Right cardiac atrium (tissue), 5 donors: ENCODE results near the gene PLA2G5. TPM values are rescaled to one million over a fixed set of nuclear protein-coding genes. Genes with fewer than 3 reads are reported as not detected.
"Not testable (repeated sequence)": the region's sequence is repeated elsewhere in the genome, so short reads cannot be mapped to it uniquely, and the experiment has no call there.

Experiments
- ATAC-seq, 2 donors: fragments of 200-7000 bp; cut with Tn5 transposase; one replicate each; pipeline versions ENCODE4 v1.8.0 to v1.9.1; 2020; ENCODE audit warnings: moderate library complexity in 2 of 2, mild to moderate bottlenecking in 1 of 2
- DNase-seq, 3 donors: peaks; one replicate each; pipeline ENCODE4 v3.0.0-alpha.2; 2020
- H3K27ac ChIP-seq: one replicate; pipeline ENCODE4 v1.5.1; 2013; ENCODE audit warnings: mild to moderate bottlenecking, low read length, control low read depth, moderate library complexity
- H3K27me3 ChIP-seq: one replicate; pipeline ENCODE4 v1.6.1; 2013; ENCODE audit not compliant: control insufficient read depth, insufficient read depth
- H3K4me1 ChIP-seq: one replicate; pipeline ENCODE4 v1.6.1; 2013; ENCODE audit warnings: low read length; ENCODE audit not compliant: control insufficient read depth, insufficient read depth
- H3K4me3 ChIP-seq: one replicate; pipeline ENCODE4 v1.5.1; 2013; ENCODE audit warnings: low read length, control low read depth
- H3K9me3 ChIP-seq: one replicate; pipeline ENCODE4 v1.6.1; 2013; ENCODE audit warnings: low read length; ENCODE audit not compliant: control insufficient read depth
- WGBS: extraction: QIAGEN DNeasy Blood & Tissue Kit; methylation state at CpG from one replicate; pipeline ENCODE4 v1.1.7; 2013; 5-methylcytosine and 5-hydroxymethylcytosine counted together
- intact Hi-C, 4 donors: fragments of 100-400 bp; cut with DNase I; formaldehyde crosslinking; loops; one replicate each; pipeline versions ENCODE4 v1.11.0 to v1.14.0; 2022 to 2023
- polyA plus RNA-seq: library from polyadenylated mRNA; stranded (reverse); fragments of 200-250 nt; gene quantifications from one replicate; pipeline ENCODE4 v1.2.3, GENCODE V29; 2013
- total RNA-seq, 4 donors: library from RNA; stranded (reverse); fragmentation: NEBNext Ultra II Directional; extraction: Animal tissue kit (Norgen Biotek cat#: 25700); gene quantifications; one replicate each; pipeline ENCODE4 v1.2.1, GENCODE V29; 2021
- donor health status: healthy with polysubstance abuse.
- donor health status: DM: no; HTN: yes; CAD: no.
- donor health status: DM: no; HTN: no; CAD: no.
- donor health status: DM: no; HTN: yes; CAD: no; lungs with severe emphysema.
- donor health status: DM: yes; HTN: yes; CAD: no.

The PLA2G5 gene
- total and polyA plus RNA-seq, 5 donors: 91.6 to 165 (median 103) TPM

DNA sequence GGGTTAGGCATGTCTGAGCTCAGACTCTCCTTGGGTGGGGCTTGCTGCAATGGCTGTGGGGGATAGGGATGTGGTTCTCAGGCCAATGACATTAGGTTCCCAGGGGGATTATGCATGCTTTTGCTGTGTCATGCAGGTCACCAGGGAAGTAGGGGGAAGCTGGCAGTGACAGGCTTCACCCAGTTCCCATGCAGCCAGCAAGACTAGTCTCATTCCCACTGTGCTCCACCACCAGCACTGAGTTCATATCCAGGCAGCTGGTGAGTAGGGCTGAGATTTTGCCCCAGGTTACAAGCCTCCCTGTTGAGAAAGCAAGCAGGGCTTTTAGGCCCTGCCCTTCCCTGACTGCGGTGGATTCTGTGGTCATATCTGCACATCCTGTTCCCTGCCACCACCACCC is 32.1 kb upstream of the PLA2G5 start:
- Histone ChIP-seq H3K27ac (peak overlapping the region; percentile 28), H3K9me3 (peaks cover 2% of the 10 kb centered on the region), H3K27me3 (no peaks in the 10 kb centered on the region), H3K4me1 (peaks cover 4% of the 10 kb centered on the region), H3K4me3 (no peak overlapping the region)
- intact Hi-C loops: no loop called here
- WGBS: 65% methylated on average over 1 of the region's 1 CpG
- DNase-seq (no peak), ATAC-seq (peak; percentile 16 to 25)

DNA sequence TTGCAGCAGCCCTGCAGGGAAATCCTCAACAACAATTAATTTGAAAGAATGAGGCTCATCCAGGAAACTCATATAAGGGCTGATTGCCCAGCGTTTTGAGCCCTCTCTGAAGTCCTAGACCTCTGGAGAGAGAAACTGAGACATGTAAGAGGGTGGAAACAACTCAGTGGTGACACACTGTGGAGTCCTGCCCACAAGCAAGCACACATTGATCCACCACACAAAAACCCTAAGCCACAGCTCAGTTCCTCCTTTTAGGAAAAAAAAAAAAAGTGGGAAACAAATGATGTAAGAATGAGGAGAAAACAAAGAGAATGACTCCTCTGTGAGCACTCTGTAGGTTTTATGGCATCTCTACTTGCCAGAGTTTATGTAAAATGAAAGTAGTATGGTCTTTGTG is 22.9 kb upstream of the PLA2G5 start:
- Histone ChIP-seq H3K27me3 (no peaks in the 10 kb centered on the region), H3K4me1 (peaks cover 4% of the 10 kb centered on the region), H3K9me3 (no peaks in the 10 kb centered on the region), H3K27ac (no peak overlapping the region), H3K4me3 (no peak overlapping the region)
- WGBS: 36% methylated on average over 1 of the region's 1 CpG
- DNase-seq (peak in 1 of 3 donors; percentile 59), ATAC-seq (peak; percentile 16 to 64)
- intact Hi-C loops: no loop called here

DNA sequence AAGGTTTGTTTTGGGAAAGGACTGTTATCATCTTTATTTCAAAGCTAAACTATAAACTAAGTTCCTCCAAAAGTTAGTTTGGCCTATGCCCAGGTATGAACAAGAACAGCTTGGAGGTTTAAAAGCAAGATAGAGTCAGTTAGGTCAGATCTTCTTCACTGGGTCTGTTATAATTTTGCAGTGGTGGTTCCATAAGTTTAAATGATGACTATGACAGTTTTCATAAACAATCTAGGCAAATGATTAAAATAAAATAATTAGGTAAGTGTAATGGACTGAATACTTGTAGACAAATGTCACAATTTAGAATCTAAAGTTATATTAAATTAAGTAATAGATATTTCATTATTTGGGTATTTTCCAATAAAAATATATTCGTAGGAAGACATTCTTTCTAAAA is 21.4 kb upstream of the PLA2G5 start:
- 48% methylated on average over 1 of the region's 1 CpG for WGBS
- H3K27ac ChIP-seq: no peak overlapping the region

DNA sequence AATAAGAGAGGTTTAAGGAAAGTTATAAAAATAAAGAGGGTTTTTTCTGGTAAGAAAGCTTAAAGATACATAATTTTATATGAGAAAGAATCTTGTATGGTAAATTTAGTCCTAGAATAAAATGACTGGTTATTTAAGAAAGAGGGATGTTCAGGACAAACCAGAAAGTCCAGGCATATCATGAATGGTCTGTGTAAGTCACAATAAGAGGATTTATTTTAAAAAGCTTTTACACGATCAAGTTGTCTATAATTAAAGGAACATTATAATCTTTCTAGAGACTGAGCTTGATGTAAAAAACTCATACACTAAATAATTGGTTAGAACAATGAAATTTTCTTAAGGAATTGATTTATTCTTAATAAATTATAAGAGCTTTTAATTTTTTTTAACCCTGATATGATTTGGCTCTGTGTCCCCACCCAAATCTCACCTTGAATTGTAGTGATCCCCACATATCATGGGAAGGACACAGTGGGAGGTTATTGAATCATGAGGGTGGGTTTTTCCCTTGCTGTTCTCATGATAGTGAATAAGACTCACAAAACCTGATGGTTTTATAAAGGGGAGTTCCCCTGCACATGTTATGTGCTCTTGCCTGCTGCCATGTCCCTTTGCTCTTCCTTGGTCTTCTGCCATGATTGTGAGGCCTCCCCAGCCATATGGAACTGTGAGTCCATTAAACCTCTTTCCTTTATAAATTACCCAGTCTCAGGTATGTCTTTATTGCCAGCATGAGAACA is 20.8 kb upstream of the PLA2G5 start:
- H3K9me3 ChIP-seq, ATAC-seq, intact Hi-C loops, H3K27ac ChIP-seq, H3K4me3 ChIP-seq, H3K4me1 ChIP-seq, DNase-seq, H3K27me3 ChIP-seq: not testable (repeated sequence)
- 77% methylated on average over 1 of the region's 1 CpG for WGBS

More for the DNA sequence above, 21.4 kb upstream of the PLA2G5 start:
- intact Hi-C loops: no loop called here
- no peak for ATAC-seq
- H3K9me3 ChIP-seq: no peaks in the 10 kb centered on the region
- DNase-seq: no peak
- H3K4me3 ChIP-seq: no peak overlapping the region
- peaks cover 6% of the 10 kb centered on the region for H3K4me1 ChIP-seq
- H3K27me3 ChIP-seq: no peaks in the 10 kb centered on the region

DNA sequence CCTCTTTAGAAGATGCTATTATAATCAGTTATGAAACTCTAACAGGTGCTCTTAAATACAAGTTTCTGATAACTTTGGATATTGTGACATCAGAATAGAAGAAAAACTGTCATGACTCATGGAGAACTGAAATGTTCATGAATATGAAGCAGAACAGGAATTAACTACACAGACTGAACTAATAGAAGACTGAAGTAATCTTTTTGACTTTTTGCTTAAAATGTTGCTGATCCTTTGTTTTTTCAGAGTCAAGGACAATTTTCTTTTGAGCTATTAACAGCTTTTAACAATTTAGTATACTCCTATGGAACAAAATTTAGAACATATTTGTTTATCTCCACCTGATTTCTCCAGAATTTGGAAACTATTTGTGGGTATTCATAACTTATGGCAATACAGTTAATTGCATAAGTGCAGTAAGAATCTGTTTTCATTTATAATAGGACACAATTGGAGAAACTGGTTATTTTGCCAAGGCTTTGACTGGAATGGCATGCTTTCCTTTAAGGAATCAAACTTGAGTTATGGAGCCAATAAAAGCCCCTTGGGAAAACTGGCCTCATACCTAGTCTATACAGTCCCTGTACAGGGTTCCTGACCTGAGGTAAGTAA is 18.7 kb upstream of the PLA2G5 start:
- intact Hi-C loops: no loop called here
- Histone ChIP-seq H3K4me3 (no peak overlapping the region), H3K27me3 (no peaks in the 10 kb centered on the region), H3K9me3 (no peaks in the 10 kb centered on the region), H3K4me1 (peaks cover 3% of the 10 kb centered on the region), H3K27ac (no peak overlapping the region)
- ATAC-seq (no peak), DNase-seq (no peak)

DNA sequence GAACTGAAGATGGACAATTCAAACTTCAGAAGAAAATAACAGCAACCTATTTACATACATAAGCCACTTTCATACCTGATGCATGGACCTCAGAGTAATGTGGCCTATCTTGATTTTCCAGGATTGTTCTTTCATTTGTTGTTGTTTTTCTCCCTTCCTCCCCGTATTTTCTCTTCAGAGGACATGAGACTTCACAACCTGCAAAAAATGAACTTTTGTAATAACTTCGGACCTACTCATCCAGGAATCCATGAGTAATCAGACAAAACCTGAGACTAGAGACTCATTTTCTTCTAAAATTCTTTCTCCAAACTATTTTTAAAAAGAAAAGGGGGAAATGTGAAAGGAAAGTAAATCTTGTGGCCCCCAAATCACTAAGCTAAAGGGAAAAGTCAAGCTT is 17.6 kb upstream of the PLA2G5 start:
- no peak for DNase-seq
- no peak overlapping the region for H3K4me3 ChIP-seq
- ATAC-seq: no peak
- H3K27me3 ChIP-seq: no peaks in the 10 kb centered on the region
- no peaks in the 10 kb centered on the region for H3K9me3 ChIP-seq
- WGBS: 80% methylated on average over 2 of the region's 2 CpGs
- no peak overlapping the region for H3K27ac ChIP-seq
- intact Hi-C loops: no loop called here
- H3K4me1 ChIP-seq: peaks cover 3% of the 10 kb centered on the region

DNA sequence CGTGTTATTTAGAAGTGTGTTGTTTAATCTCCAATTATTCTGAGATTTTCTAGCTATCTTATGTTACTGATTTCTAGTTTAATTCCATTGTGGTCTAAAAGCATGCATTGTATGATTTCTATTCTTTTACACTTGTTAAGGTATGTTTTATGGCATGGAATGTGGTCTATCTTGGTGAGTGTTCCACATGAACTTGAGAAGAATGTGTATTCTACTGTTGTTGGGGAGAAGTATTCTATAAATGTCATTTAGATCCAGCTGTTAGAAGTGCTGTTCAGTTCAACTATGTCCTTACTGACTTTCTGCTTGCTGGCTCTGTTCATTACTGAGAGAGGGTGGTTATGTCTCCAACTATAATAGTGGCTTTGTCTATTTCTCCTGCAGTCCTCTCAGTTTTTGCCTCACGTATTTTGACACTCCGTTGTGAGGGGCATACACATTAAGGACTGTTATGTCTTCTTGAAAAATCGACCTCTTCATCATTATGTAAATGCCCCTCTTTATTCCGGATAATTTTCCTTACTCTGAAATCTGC is 12.0 kb upstream of the PLA2G5 start:
- no peak overlapping the region for H3K27ac ChIP-seq
- DNase-seq (no peak), ATAC-seq (no peak)
- no peaks in the 10 kb centered on the region for H3K27me3 ChIP-seq
- intact Hi-C loops: no loop called here
- H3K4me3 ChIP-seq: no peak overlapping the region
- peaks cover 4% of the 10 kb centered on the region for H3K4me1 ChIP-seq
- 47% methylated on average over 5 of the region's 5 CpGs for WGBS
- H3K9me3 ChIP-seq: no peaks in the 10 kb centered on the region

DNA sequence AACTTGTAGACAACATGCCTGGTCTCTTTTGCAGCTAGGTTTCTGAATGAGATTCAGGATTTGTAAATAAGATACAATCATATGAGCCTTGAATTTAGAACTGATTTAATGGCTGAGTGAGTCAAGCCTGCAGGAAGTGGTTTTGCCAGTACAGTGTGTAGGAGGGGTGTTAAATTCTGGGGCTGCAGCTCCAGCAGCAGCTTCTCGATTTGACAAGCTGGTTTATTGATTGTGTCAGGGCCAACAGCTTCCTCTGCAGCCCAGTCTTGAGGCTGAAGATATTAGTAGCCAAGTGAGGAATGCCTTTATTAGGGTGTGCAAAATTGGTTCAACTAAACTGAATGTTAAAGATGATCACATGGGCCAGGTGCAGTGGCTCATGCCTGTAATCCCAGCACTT is 11.5 kb upstream of the PLA2G5 start:
- WGBS: 0% methylated on average over 1 of the region's 1 CpG
- intact Hi-C loops: no loop called here
- Histone ChIP-seq H3K27me3 (no peaks in the 10 kb centered on the region), H3K4me1 (peaks cover 4% of the 10 kb centered on the region), H3K4me3 (no peak overlapping the region), H3K9me3 (no peaks in the 10 kb centered on the region), H3K27ac (no peak overlapping the region)
- DNase-seq (no peak), ATAC-seq (peak; percentile 27 to 42)

DNA sequence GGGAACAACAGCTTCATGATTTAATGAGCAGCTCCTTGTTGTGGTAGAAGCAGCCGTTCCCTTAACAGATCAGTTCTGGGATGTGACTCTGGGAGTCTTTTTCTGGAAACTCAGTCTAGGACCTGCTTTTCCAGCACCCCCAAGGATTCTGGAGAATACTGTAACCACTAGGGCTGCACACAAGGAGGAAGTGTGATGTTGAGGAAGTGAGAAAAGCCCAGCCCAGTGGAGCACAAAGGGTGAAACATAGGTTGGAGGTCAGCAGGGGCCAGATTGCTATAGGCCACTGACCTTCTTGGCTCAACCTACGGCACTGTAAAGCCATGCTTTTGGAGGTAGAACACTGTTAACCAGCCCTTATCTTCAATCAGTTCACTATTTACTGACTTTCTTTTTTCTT is 10.1 kb upstream of the PLA2G5 start:
- peak; percentile 43 to 79 for ATAC-seq
- WGBS: 67% methylated on average over 2 of the region's 2 CpGs

DNA sequence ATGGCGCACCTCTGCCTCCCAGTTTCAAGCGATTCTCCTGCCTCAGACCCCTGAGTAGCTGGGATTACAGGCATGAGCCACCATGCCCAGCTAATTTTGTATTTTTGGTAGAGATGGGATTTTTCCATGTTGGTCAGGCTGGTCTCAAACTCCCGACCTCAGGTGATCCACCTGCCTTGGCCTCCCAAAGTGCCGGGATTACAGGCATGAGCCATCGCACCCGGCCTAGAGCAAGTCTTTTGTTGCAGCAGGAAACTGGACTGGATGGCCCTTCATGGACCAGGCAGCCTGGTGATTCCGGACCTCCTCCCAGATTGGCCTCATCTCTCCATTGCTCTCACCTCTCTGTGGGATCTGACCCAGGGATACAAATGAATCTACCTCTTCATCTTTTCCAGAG is 9.2 kb upstream of the PLA2G5 start:
- H3K4me3 ChIP-seq, H3K4me1 ChIP-seq, intact Hi-C loops, DNase-seq, H3K27me3 ChIP-seq, H3K27ac ChIP-seq, H3K9me3 ChIP-seq, ATAC-seq: not testable (repeated sequence)
- 95% methylated on average over 7 of the region's 7 CpGs for WGBS

More for the DNA sequence above, 10.1 kb upstream of the PLA2G5 start:
- H3K27me3 ChIP-seq: no peaks in the 10 kb centered on the region
- H3K4me3 ChIP-seq: no peak overlapping the region
- DNase-seq: peak in 1 of 3 donors; percentile 60
- H3K27ac ChIP-seq: no peak overlapping the region
- H3K9me3 ChIP-seq: no peaks in the 10 kb centered on the region
- H3K4me1 ChIP-seq: peaks cover 4% of the 10 kb centered on the region
- intact Hi-C loops: no loop called here

DNA sequence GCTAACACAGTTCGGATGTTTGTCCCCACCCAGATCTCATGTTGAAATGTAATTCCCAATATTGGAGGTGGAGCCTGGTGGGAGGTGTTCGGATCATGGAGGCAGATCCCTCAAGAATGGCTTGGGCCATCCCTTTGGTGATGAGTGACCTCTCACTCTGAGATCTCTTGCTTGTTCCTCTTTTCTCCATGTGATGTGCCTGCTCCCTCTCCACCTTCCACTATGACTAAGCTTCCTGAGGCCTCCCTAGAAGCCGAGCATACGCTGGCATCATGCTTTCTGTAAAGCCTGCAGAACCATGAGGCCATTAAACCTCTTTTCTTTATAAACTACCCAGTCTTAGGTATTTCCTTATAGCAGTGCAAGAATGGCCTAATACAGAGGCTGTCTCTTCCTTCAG is 8.1 kb upstream of the PLA2G5 start:
- Histone ChIP-seq H3K4me1 (peaks cover 3% of the 10 kb centered on the region), H3K4me3 (no peak overlapping the region), H3K27ac (no peak overlapping the region), H3K27me3 (no peaks in the 10 kb centered on the region), H3K9me3 (no peaks in the 10 kb centered on the region)
- WGBS: 85% methylated on average over 4 of the region's 4 CpGs
- intact Hi-C loops: no loop called here
- DNase-seq: no peak
- ATAC-seq: no peak
